ENCODE results near the gene EVI5.
A peak's percentile ranks its signal among the peaks of the same experiment; 100 is the strongest.
"Not testable (repeated sequence)": the region's sequence is repeated elsewhere in the genome, so short reads cannot be mapped to it uniquely, and the experiment has no call there.

The EVI5 gene

GRCh38 chr1:92663775-92664174 lies 121.1 kb downstream of the EVI5 start:
- DNase-seq = no peak

- no peak for DNase-seq
Observed at GRCh38 chr1:92662048-92662447, 122.9 kb downstream of the EVI5 start.

- DNase-seq = no peak
Observed at GRCh38 chr1:92657701-92658100, 127.2 kb downstream of the EVI5 start.

GRCh38 chr1:92655197-92655801 lies 129.6 kb downstream of the EVI5 start:
- DNase-seq = no peak

GRCh38 chr1:92653605-92654381 lies 131.1 kb downstream of the EVI5 start:
- no peak for DNase-seq

GRCh38 chr1:92640686-92641085 lies 144.2 kb downstream of the EVI5 start:
- not testable (repeated sequence) for DNase-seq

GRCh38 chr1:92638498-92638897 lies 146.4 kb downstream of the EVI5 start:
- no peak for DNase-seq

GRCh38 chr1:92635203-92635602 lies 149.7 kb downstream of the EVI5 start:
- DNase-seq = not testable (repeated sequence)

- DNase-seq = peak in 1 of 2 donors; percentile 44
Observed at GRCh38 chr1:92623187-92623778, 161.6 kb downstream of the EVI5 start.

- DNase-seq = no peak
Observed at GRCh38 chr1:92619466-92620189, 165.3 kb downstream of the EVI5 start.

- no peak for DNase-seq
Observed at GRCh38 chr1:92601044-92601443, 183.9 kb downstream of the EVI5 start.

- DNase-seq = peak in 1 of 2 donors; percentile 59
Observed at GRCh38 chr1:92599184-92599583, 185.7 kb downstream of the EVI5 start.

- not testable (repeated sequence) for DNase-seq
Observed at GRCh38 chr1:92589361-92589760, 195.5 kb downstream of the EVI5 start.

GRCh38 chr1:92587445-92587844 lies 197.5 kb downstream of the EVI5 start:
- no peak for DNase-seq

- DNase-seq = no peak
Observed at GRCh38 chr1:92585831-92586230, 199.1 kb downstream of the EVI5 start.

GRCh38 chr1:92584810-92585209 lies 200.1 kb downstream of the EVI5 start:
- DNase-seq = not testable (repeated sequence)

GRCh38 chr1:92583821-92584760 lies 200.8 kb downstream of the EVI5 start:
- peak in 1 of 2 donors; percentile 65 for DNase-seq

GRCh38 chr1:92577261-92577895 lies 207.5 kb downstream of the EVI5 start:
- no peak for DNase-seq

- DNase-seq = no peak
Observed at GRCh38 chr1:92575123-92575522, 209.8 kb downstream of the EVI5 start.

GRCh38 chr1:92572520-92572919 lies 212.4 kb downstream of the EVI5 start:
- no peak for DNase-seq

GRCh38 chr1:92571578-92571977 lies 213.3 kb downstream of the EVI5 start:
- DNase-seq = no peak

All from CD4-positive, alpha-beta T cell treated with Interferon alpha-2 for 1 hour (primary cell).